ENCODE results near the gene PLXNB1.
"Not testable (repeated sequence)": the region's sequence is repeated elsewhere in the genome, so short reads cannot be mapped to it uniquely, and the experiment has no call there.

Gene PLXNB1

DNA sequence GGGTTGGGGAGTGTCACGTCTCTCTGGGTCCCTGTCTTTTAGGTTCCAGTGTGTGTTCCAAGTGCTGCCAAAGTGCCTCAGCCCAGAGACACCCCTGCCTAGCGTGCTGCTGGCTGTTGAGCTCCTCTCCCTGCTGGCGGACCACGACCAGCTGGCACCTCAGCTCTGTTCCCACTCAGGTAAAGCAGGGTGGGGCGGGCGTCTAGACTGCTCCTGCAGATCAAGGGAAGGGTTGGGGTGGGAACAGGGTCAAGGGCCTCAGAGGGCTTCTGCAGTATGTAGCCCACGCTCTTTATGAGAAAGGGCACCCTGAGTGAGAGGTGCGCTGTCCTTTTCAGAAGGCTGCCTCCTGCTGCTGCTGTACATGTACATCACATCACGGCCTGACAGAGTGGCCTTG lies 33.8 kb upstream of the PLXNB1 start:
- DNase-seq (ENCODE audit: low spot score) = no peak

DNA sequence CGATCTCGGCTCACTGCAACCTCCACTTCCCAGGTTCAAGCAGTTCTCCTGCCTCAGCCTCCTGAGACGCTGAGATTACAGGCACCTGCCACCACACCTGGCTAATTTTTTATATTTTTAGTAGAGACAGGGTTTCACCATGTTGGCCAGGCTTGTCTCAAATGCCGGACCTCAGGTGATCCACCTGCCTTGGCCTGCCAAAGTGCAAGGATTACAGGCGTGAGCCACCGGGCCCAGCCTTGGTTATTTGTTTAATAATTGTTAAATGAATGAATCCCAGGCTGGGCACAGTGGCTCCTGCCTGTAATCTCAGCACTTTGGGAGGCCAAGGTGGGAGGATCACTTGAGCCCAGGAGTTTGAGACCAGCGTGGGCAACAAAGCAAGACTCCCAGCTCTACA lies 31.9 kb upstream of the PLXNB1 start:
- DNase-seq (ENCODE audit: low spot score) = not testable (repeated sequence)

DNA sequence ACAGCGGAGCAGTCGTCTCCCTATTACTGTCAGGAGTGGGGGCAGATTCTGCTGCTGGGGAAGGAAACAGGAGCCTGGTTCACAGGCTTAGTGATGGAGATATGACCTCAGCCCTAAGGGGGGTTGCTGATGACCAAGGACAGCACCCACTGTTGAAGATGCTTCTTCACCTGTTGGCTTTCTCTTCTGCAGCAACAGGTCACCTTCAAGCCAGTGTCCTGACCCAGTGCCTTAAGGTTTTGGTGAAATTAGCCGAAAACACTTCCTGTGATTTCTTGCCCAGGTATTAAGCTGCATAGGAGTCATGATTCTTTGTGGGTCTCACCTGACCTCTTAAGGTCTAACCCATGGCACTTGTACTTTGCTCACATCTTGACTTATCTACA lies 30.6 kb upstream of the PLXNB1 start:
- no peak for DNase-seq (ENCODE audit: low spot score)

DNA sequence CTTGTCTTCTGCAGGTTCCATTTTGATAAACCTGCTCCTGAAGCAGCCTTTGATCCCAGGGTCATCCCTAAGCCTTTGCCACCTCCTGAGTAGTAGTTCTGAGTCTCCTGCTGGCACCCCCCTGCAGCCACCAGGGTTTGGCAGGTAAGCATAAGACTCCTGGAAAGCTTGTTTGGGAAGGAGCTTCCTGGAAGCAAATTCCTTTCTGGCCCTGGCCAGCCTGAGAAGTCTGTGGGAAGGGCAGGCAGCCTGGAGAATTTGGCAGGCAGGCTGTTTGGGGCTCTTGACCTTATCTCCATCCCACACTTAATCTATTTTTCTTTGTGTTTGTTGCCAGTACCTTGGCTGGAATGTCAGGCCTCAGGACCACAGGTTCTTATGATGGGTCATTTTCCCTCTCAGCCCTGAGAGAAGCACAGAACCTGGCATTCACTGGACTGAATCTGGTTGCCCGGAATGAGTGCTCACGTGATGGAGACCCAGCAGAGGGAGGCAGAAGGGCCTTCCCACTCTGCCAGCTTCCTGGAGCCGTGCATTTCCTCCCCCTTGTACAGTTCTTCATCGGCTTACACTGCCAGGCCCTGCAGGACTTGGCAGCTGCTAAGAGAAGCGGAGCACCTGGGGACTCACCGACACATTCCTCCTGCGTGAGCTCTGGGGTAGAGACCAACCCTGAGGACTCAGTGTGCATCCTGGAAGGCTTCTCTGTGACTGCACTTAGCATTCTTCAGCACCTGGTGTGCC lies 30.1 kb upstream of the PLXNB1 start:
- no peak for DNase-seq (ENCODE audit: low spot score)

DNA sequence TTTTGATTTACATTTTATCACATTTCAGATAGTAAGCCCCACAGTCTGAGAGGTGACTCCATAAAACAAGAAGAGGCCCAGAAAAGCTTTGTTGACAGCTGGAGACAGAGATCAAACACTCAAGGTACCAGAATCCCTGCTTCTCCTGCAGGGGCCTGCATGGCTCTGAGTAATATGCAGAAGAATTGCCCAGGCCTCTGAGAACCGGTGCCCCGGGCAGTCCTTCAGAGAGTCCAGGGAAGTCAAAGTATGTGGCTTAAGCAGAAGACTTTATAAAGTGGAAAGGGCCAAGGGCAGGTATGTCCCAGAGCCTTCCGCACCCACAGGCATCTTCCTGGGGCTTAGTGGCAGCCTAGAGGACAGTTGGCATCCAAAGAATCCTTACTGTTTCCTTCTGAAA lies 29.4 kb upstream of the PLXNB1 start:
- DNase-seq (ENCODE audit: low spot score) = no peak

DNA sequence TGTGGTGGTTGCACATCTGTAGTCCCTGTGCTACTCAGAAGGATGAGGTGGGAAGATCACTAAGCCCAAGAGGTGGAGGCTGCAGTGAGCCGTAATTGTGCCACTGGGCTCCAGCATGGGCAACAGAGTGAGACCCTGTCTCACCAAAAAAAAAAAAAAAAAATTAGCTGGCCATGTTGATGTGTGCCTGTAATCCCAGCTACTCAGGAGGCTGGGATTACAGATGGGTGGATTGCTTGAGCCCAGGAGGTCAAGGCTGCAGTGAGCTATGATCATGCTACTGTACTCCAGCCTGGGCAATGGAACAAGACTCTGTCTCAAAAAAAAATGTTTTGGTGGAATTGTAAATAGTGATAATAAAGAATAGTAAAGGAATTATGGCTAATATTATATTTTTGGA lies 26.6 kb upstream of the PLXNB1 start:
- DNase-seq (ENCODE audit: low spot score) = no peak

DNA sequence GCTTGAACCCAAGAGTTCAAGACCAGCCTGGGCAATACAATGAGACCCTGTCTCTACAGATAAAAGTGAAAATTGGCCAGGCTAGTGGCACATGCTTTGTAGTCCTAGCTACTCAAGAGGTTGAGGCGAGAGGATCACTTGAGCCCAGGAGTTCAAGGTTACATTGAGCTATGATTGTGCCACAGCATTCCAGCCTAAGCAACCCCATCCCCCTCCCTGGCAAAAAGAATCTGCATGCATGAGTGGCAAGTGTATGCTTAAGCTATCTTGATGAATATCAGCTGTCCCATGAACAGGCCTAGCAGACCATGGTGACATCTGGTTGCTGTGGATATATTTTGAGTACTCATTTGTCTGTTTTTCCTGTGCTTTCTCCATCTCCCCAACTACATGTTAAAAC lies 21.4 kb upstream of the PLXNB1 start:
- DNase-seq (ENCODE audit: low spot score) = no peak

DNA sequence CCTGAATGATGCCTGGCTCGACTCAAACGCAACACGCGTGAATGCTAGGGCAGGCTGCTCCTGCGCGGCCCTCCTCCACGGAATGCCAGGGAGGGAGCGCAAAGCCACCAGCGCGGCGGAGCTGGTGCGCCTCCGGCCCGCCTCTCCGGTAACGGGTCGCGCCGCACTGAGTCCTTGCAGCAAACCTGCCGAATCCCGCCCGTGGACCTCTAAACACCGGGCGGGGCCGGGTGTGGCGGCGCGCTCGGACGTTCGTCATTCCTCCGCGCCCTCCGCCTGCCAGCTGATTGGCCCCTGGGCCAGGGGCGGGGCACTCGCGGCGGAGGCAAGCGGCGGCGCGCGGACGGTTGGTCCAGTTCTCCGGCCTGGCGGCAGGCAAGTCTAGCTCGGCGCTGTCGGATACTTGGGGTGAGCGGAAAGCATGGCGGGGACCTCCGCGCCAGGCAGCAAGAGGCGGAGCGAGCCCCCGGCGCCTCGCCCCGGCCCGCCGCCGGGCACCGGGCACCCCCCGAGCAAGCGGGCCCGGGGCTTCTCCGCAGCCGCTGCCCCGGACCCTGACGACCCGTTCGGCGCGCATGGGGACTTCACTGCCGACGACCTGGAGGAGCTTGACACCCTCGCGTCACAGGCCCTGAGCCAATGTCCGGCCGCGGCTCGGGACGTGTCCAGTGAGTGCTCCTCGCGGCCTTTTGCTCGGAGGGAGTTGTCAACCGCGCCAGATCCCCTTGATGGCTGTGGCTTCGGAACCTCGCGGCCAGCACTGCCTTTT lies 16.7 kb upstream of the PLXNB1 start, which contains the start of gene ATRIP:
Gene ATRIP, plus strand, starts transcription at position 313 of the 769 bp plus-strand sequence. Its CDS starts 109 bp downstream, at position 422.
- peak; percentile 93 for DNase-seq (ENCODE audit: low spot score)

DNA sequence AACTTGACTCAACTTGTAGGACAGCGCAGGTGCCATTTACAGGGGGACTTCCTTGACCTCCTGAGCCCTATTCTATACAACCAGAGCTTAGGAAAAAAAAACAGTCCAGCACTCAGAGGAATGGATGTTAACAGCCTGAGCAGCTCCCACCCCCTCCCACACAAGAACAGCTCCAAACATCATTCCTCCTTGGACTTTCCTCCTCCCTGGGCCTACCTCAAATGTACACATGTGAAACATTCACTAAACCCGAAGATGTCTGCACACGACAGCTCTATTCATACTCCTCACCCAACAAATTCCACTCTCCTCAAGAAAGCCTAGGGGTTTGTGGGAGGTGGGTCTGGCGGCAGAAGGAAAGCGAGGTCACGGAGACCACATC lies 16.1 kb upstream of the PLXNB1 start:
- no peak for DNase-seq (ENCODE audit: low spot score)

DNA sequence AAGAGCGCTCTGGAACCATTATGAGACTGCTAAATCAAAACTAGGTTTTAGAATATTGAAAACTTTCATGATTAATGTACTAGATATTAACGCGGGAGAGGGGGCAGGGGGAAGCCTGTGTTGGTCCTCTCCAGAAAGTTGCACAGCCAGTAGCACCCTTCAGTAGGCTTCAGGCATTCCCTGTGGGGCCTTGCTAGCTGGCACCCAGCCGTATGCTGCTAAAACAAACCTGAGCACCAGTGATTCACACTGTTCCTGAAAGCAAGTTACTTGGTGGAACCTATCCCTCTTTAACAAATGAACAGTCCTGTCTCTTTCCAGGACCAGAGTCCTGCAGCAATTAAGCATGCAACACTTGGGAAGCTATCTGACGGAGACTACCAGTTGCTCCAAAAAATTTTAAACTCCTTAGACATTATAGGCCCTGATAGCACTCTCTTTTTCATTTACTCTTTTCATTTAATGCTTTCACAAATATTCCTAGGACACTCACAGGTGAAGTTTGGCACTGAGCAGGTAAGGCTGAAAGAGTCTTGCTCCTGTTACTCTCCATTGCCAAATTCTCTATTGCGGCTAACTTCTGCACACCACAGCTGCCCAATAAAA lies 15.5 kb upstream of the PLXNB1 start:
- no peak for DNase-seq (ENCODE audit: low spot score)

DNA sequence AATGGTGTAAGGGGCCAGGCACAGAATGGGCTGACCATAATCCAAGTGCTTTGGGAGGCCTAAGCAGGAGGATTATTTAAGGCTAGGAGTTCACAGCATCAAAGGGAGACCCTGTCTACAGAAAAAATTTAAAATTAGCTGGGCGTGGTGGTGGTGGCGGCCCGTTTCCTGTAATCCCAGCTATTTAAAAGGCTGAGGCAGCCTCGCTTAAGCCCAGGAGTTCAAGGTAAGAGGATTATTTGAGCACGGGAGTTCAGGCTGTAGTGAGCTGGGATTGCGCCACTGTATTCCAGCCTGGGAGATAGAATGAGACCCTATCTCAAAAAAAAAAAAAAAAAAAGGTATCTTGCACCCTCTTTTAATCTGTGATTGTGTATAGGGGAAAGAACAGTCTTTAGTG lies 12.1 kb upstream of the PLXNB1 start:
- DNase-seq (ENCODE audit: low spot score) = no peak

DNA sequence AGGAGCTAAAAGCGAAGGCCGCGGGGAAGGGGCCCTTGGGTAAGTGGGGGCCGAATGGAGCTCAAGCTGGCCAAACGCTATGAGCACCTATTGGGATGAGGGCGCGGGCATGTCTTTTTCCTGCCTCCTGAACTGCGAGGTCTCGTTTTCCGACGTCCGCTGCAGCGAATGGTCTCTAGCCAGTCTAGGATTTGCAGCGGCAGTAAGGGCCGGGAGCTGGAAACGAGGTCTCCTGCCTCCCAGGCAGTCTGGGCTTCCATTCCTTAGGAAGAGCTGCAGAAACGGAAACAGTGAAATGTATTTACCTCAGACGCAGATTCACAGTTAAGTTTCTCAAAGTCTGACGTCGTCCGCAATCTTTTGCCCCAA lies 10.7 kb upstream of the PLXNB1 start:
- DNase-seq (ENCODE audit: low spot score) = no peak

DNA sequence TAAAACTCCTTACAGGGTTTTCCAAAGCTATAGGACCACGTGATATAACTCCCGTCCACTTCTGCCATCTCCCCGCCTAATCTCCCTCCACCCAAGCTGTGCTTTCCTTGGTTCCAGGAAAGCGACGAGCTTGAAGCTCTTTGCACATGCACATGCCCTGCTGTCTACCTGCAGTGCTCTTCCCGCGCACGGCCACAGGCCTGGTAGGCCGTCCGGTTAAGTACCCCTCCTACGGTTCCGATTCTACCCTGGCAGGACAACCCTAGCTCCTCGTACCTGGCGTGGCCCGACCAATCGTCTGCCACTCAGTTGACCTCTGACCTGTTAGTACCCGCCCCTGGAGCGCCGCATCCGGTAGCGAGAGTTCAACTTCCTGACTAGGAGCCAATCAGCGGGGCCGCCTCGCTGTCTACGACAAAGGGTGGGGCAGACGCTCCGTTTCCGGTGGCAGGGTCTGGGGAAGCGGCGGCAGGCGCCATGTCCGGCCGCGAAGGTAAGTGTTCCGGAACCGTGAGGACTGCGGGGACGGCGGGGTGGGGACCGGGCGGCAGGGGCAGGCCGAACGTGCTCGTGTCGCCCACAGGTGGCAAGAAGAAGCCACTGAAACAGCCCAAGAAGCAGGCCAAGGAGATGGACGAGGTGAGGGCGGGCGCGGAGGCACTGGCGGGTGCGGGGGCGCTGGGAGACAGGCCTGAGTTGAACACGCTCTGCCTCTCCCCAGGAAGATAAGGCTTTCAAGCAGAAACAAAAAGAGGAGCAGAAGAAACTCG lies 10.1 kb upstream of the PLXNB1 start, which contains the start of the genes CCDC51 and TMA7:
Gene CCDC51, minus strand, starts transcription at position 300 of the 770 bp plus-strand sequence. CDS start 4,991 bp downstream, outside the sequence.
Gene TMA7, plus strand, starts transcription at position 438 of the 770 bp plus-strand sequence. Its CDS starts 40 bp downstream, at position 478.
- DNase-seq (ENCODE audit: low spot score) = peak; percentile 99

DNA sequence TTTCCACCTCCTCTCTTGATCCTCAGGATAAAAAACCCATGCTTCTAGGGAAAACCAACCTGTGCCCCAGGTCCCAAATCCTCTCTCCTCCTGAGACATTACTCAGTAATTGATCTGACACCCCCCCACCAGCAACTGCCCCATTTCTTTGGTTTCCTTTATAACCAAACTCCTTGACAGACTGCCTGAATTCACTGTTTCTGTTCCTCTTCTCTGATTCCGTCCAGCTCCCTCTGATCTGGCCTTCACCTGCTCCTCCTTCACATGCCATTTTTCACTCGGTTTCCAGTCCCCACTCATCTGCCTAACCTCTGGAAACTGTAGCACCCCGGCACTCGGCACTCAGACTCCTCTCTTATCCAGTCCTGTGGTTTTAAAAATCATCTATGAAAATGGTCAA lies 7.9 kb upstream of the PLXNB1 start:
- DNase-seq (ENCODE audit: low spot score) = no peak

DNA sequence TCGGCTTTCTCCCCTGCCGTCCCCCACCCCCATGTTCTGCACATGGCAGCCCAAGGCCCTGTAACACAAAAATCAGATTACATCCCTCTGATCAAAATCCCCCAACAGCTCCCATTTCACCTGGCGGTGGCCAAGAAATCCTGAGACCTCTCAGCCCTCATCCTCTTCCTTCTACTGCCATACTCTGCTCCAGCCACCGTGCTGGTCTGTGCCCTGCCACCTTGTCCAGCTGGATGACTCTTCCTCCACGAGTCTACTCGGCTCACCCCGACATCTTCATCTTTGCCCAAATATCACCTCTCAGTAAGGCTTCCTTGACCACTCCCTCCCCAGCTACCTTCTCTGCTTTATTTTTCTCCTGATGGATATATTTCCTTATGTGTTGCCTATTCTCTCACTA lies 7.0 kb upstream of the PLXNB1 start:
- DNase-seq (ENCODE audit: low spot score) = no peak

DNA sequence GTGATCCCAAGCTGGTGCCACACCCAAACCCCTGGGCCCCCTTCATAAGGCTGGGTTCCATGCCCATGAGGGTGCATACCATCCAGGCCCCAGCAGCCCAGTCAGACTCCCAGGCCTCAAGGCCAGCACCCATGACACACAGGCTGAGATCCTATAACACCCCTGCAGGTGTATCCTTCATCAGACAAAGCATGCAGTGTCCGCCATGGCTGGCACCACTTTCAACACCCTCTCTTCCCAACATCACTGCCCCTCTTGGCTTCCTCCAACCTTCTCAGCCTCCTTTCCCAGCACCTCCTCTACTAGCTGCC lies 6.5 kb upstream of the PLXNB1 start:
- no peak for DNase-seq (ENCODE audit: low spot score)

DNA sequence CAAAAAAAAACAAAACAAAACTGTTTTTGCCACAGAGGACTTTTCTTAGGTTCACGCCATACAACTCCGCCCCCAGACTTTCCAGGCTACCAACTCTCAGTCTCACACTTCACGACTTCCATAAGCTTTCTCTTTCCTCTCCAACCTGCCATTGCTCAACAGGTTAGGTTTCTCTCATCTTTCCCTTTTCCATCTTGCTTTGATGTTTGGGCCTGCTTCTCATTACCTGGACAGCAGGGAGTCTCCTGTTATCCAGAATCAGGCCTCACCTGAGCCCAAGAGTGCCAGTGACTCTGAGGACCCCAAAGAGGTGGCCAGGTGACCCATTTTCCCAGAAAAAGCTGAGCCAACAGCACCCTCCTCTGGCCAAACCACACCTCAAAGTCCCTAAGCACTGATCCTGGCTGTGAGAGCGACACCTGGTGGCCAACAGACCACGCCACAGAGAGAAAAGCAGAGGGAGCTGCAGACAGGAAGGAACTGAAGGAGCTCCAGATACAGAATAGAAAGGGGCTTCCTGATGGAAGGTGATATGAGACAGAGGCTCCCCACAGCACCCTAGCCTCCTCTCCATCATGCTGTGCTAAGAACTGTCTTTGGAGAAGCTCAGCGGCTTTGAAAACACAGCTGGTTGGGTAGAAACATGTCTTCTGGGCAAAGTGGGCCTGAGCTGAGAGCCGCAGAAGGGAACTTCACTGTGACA lies 6.0 kb upstream of the PLXNB1 start:
- DNase-seq (ENCODE audit: low spot score) = peak; percentile 90

DNA sequence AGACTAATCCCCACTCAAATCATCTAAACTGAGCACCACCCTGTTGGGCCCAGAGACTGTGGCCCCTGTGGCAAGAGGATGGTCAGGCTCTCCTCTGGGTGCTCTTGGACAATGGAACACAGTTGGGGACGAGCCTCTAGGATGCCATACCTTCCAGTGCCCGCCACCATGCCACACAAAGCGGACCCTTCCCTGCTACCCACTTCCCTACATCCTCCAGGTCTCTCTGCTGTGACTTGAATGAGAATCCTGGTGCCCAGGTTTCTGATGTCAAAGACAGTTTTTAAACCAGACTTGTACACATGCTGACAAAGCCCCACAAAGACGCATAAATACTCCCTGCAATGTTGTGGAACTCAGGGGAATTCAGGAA lies 5.3 kb upstream of the PLXNB1 start:
- no peak for DNase-seq (ENCODE audit: low spot score)

DNA sequence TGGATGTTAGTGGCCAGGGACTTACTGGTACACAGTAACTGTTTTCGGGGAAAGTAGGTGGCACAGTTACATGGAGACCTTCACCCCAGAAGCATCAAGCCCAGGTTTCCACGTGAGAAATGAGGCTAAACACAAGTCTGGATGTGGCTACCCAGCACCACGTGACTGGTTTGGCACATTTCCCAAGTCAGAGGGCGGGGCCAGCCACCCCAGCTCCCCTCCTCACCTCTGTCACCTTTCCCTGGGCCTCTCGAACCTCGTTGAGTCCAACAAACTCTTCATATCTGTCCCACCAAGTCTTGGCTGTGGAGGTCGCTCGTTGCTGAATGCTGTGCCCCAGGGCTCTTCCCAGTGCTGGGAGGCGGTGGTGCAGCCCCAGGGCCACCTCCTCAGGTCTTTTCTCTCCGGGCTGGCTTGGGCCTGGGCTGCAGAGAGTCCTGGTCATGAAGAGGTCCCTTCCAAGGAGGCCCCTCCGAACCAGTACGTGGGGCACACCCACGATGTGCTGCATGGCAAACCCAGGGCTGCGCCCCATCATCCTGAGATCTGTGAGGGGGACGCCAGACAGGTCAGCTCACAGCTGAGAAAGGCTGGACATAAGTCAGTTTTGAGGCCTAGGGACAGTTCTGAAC lies 4.8 kb upstream of the PLXNB1 start:
- DNase-seq (ENCODE audit: low spot score) = no peak

DNA sequence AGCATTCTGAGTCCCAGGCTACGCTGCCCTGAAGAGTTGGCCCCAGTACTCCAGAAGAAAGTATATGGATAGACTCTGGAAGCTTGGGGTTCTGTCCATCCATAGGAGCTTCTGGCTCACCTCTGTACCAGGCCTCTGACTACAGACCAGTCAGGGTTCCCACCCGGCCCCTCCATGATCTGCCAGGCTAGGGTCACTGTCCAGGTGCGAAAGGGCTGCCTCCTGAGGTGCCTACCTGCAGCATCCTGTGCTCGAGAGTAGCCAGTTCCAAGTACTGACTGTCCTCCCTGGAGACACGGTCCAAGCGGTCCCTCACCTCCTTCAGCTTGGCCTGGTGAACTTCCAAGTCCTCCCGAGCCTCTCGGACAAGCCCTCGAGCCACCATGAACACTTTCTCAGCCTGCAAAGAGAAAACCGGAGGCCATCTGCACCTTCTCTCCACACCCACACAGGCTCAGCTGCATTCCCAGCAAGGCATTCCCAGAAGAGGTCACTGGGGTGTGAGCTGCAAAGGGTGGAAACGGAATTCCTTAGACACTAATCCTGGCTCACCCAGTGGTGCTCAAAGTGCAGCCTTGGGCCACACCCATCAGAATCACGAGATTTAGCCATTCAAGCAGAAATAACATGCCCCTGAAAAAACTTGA lies 3.7 kb upstream of the PLXNB1 start:
- no peak for DNase-seq (ENCODE audit: low spot score)

Data from germinal center (tissue), 1 donor.